HepG2 (cell line): ENCODE results near the gene NLRP12. TPM values are rescaled to one million over a fixed set of nuclear protein-coding genes. Genes with fewer than 3 reads are reported as not detected.

Experiments
- ARNT2 ChIP-seq: sonication (generic); formaldehyde crosslinking; IDR thresholded peaks from 2 replicates; pipeline ENCODE4 v1.8.0; 2022; ENCODE audit warnings: mild to moderate bottlenecking, low read depth, missing genetic modification reagents, moderate library complexity
- CREB1 ChIP-seq, 2 experiments: fragments of 450-650 bp in 1 of 2; IDR thresholded peaks; 2 replicates each; pipeline ENCODE4 v1.6.1; 2016 to 2017; ENCODE audit warnings: control low read depth in 1 of 2, mild to moderate bottlenecking in 1 of 2, missing compliant biosample characterization in 1 of 2, missing genetic modification characterization in 1 of 2
- ELF1 ChIP-seq: sonication (generic); formaldehyde crosslinking; IDR thresholded peaks from 2 replicates; pipeline ENCODE4 v1.4.0; 2020; ENCODE audit warnings: missing genetic modification reagents
- ETV5 ChIP-seq: IDR thresholded peaks from 2 replicates; pipeline ENCODE4 v1.6.1; 2018; ENCODE audit warnings: missing biosample characterization, missing genetic modification reagents, inconsistent platforms, borderline replicate concordance
- HDAC1 ChIP-seq: sonication (generic); formaldehyde crosslinking; IDR thresholded peaks from 2 replicates; pipeline ENCODE4 v1.5.1; 2020; ENCODE audit warnings: mild to moderate bottlenecking, missing genetic modification reagents
- HIVEP1 ChIP-seq: sonication (generic); formaldehyde crosslinking; IDR thresholded peaks from 2 replicates; pipeline ENCODE4 v1.4.0; 2020; ENCODE audit warnings: mild to moderate bottlenecking, missing genetic modification reagents
- KLF16 ChIP-seq, 2 experiments: sonication (generic) in 1 of 2; formaldehyde crosslinking in 1 of 2; IDR thresholded peaks; 2 replicates each; pipeline versions ENCODE4 v1.6.1 to v1.8.0; 2016 to 2023; ENCODE audit warnings: missing genetic modification reagents in 2 of 2, missing compliant biosample characterization in 1 of 2
- KLF9 ChIP-seq: IDR thresholded peaks from 2 replicates; pipeline ENCODE4 v1.6.1; 2016; ENCODE audit warnings: low read depth
- MAZ ChIP-seq, 2 experiments: sonication (generic) in 1 of 2; formaldehyde crosslinking in 1 of 2; IDR thresholded peaks; 2 replicates each; pipeline versions ENCODE4 v1.5.0 to v1.6.1; 2012 to 2020; ENCODE audit warnings: low read depth in 2 of 2, mild to moderate bottlenecking in 2 of 2, borderline replicate concordance in 1 of 2, improper control_type of control experiment in 1 of 2, low read length in 1 of 2, missing genetic modification reagents in 1 of 2, moderate library complexity in 1 of 2
- MED1 ChIP-seq: sonication (generic); formaldehyde crosslinking; IDR thresholded peaks from 2 replicates; pipeline ENCODE4 v1.4.0; 2020; ENCODE audit warnings: missing genetic modification reagents
- MXI1 ChIP-seq: IDR thresholded peaks from 3 replicates; pipeline ENCODE4 v1.6.1; 2012; ENCODE audit warnings: low read depth, low read length, inconsistent platforms, borderline replicate concordance
- REXO4 ChIP-seq: sonication (generic); formaldehyde crosslinking; IDR thresholded peaks from 2 replicates; pipeline ENCODE4 v1.8.0; 2022; ENCODE audit warnings: missing genetic modification reagents, mild to moderate bottlenecking, borderline replicate concordance
- RFX1 ChIP-seq: fragments of 450-650 bp; IDR thresholded peaks from 2 replicates; pipeline ENCODE4 v1.6.1; 2017
- SALL1 ChIP-seq: sonication (generic); formaldehyde crosslinking; IDR thresholded peaks from 2 replicates; pipeline ENCODE4 v1.8.0; 2022; ENCODE audit warnings: mild to moderate bottlenecking, missing genetic modification reagents
- SP1 ChIP-seq, 2 experiments: fragments of 450-650 bp in 1 of 2; sonication (generic) in 1 of 2; formaldehyde crosslinking in 1 of 2; IDR thresholded peaks; 2 replicates each; pipeline versions ENCODE4 v1.4.0 to v1.6.1; 2016 to 2020; ENCODE audit warnings: missing genetic modification reagents in 1 of 2
- SP5 ChIP-seq: IDR thresholded peaks from 2 replicates; pipeline ENCODE4 v1.6.1; 2016; ENCODE audit warnings: low read depth, borderline replicate concordance
- TAF1 ChIP-seq: sonication (generic); formaldehyde crosslinking; IDR thresholded peaks from 2 replicates; pipeline ENCODE4 v1.4.0; 2020; ENCODE audit warnings: missing genetic modification reagents
- TBX3 ChIP-seq: fragments of 450-650 bp; IDR thresholded peaks from 2 replicates; pipeline ENCODE4 v1.6.1; 2017; ENCODE audit warnings: antibody characterized with exemption, mild to moderate bottlenecking, inconsistent platforms, borderline replicate concordance
- THAP11 ChIP-seq: IDR thresholded peaks from 2 replicates; pipeline ENCODE4 v1.6.1; 2016; ENCODE audit warnings: missing biosample characterization, missing genetic modification reagents
- ZBTB38 ChIP-seq: sonication (generic); formaldehyde crosslinking; IDR thresholded peaks from 2 replicates; pipeline ENCODE4 v1.5.1; 2020; ENCODE audit warnings: mild to moderate bottlenecking, missing genetic modification reagents
- ZIK1 ChIP-seq: sonication (generic); formaldehyde crosslinking; IDR thresholded peaks from 2 replicates; pipeline ENCODE4 v1.5.0; 2020; ENCODE audit warnings: mild to moderate bottlenecking, low read depth, missing genetic modification reagents, borderline replicate concordance
- ZNF10 ChIP-seq: sonication (generic); formaldehyde crosslinking; IDR thresholded peaks from 2 replicates; pipeline ENCODE4 v1.4.0; 2020; ENCODE audit warnings: mild to moderate bottlenecking, low read depth, missing genetic modification reagents, borderline replicate concordance
- ZNF670 ChIP-seq: sonication (generic); formaldehyde crosslinking; IDR thresholded peaks from 2 replicates; pipeline ENCODE4 v1.8.0; 2022; ENCODE audit warnings: mild to moderate bottlenecking, missing genetic modification reagents, borderline replicate concordance
- ZNF788 ChIP-seq: sonication (generic); formaldehyde crosslinking; IDR thresholded peaks from 2 replicates; pipeline ENCODE4 v1.5.0; 2020; ENCODE audit warnings: mild to moderate bottlenecking, missing genetic modification reagents, borderline replicate concordance
- ZSCAN30 ChIP-seq: sonication (generic); formaldehyde crosslinking; IDR thresholded peaks from 2 replicates; pipeline ENCODE4 v1.5.0; 2020; ENCODE audit warnings: mild to moderate bottlenecking, missing genetic modification reagents
- polyA plus RNA-seq, 8 experiments: library from polyadenylated mRNA; depleted of rRNA in 3 of 8; stranded (reverse) in 7 of 8; unstranded in 1 of 8; fragments of >200 nt; fragmentation: Illumina TruSeq in 4 of 8; extraction: Trizol in 4 of 8; gene quantifications; 2 replicates each; pipeline versions ENCODE4 v1.2.1 to v1.2.3, GENCODE V29; 2011 to 2016; ENCODE audit warnings: low read depth in 4 of 8, missing spikeins in 1 of 8, mixed read lengths in 1 of 8; ENCODE audit not compliant: insufficient read depth in 1 of 8
- total RNA-seq, 5 experiments: library from RNA; depleted of rRNA; stranded (reverse); fragments of >200 nt; fragmentation: Illumina TruSeq; extraction: Trizol; gene quantifications; 2 replicates each; pipeline ENCODE4 v1.2.3, GENCODE V29; 2016; ENCODE audit warnings: low read depth in 1 of 5
- TF ChIP-seq, protein P1 (sequence below): sonication (generic); IDR thresholded peaks from 2 replicates; pipeline ENCODE4 v1.6.1; 2016; ENCODE audit warnings: low read depth, borderline replicate concordance
- TF ChIP-seq, protein P2 (sequence below): fragments of 450-650 bp; IDR thresholded peaks from 2 replicates; pipeline ENCODE4 v1.6.1; 2016

NLRP12 gene
- total and polyA plus RNA-seq, 2 of the 13 experiments (the other 11 are each of a cell fraction or from before 2014, with no cell fraction given) = 0.15 to 0.20 TPM

DNA sequence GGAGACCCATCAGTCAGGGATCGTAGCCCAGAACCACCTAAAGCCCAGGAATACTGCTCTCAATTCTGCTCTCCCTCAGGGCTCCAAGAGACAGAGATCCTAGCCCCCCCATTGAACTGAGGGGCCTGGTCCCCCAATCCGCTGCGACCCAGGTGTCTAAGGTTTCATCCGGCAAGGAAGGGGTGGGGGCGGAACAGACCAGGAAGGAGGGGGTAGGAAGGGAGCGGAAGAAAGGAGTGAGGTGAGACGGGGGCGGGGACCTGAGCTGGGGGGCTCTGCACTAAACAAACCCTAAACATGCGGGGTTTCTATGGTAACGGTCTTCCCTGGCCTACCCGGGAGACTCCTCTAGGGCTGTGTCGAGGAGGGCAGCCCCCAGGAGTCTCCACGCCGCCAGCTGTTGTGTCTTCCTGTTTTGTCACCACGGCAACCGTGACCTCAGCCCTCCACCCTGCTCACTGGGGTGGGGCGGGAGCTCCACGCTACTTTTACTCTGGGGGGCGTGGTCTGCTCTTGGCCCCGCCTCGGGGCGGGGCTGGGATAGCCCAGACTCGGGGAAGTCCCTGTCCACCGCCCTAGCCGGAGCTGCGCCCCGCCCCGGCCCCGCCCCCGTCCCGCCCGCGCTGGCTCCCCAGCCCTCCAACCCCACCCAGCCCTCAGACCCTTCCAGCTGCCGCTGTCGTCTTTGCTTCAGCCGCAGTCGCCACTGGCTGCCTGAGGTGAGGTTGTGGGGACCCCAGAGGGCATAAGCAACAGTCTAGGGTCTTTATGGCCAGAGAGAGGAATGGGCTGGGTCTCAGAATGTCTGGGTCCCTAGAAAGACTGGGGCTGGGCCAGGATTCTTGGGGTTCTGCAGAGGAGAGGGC lies 43.3 kb upstream of the NLRP12 start, which contains the start of gene MYADM (continued):
- TF ChIP-seq MXI1 (peak; percentile 96), REXO4 (CRISPR knock-in tag) (no peak), MED1 (CRISPR knock-in tag) (peak; percentile 86), ZNF788 (0 out of 2 replicates have a peak, but pooled peaks have one; percentile 40), CREB1 (IDR thresholded peaks at IDR 0.05) (peak; percentile 70), CREB1 (CRISPR knock-in tag; IDR thresholded peaks at IDR 0.05) (no peak), ZBTB38 (CRISPR knock-in tag) (peak; percentile 57), ZSCAN30 (CRISPR knock-in tag) (no peak), RFX1 (peak; percentile 96), SALL1 (peak; percentile 55), MAZ (IDR thresholded peaks at IDR 0.05; ENCODE audit: borderline replicate concordance, low read depth, low read length) (peak; percentile 99), MAZ (CRISPR knock-in tag; IDR thresholded peaks at IDR 0.05; ENCODE audit: low read depth) (peak; percentile 71; the same call in 1 of the 2 replicates), KLF16 (CRISPR knock-in tag; IDR thresholded peaks at IDR 0.05) (peak in 1 of 2 experiments; percentile 79; a peak in 2 of 4 replicates), ZNF10 (no peak), SP5 (peak; percentile 91), ARNT2 (CRISPR knock-in tag) (0 out of 2 replicates have a peak, but pooled peaks have one; percentile 18), ZIK1 (CRISPR knock-in tag) (no peak), ETV5 (CRISPR knock-in tag) (peak; percentile 95), THAP11 (peak; percentile 67), TAF1 (CRISPR knock-in tag) (peak; percentile 86), ZNF670 (CRISPR knock-in tag) (0 out of 2 replicates have a peak, but pooled peaks have one; percentile 32), HDAC1 (peak; percentile 88), TBX3 (peak; percentile 48; the same call in 1 of the 2 replicates), ELF1 (CRISPR knock-in tag) (peak; percentile 86), SP1 (IDR thresholded peaks at IDR 0.05) (no peak), SP1 (CRISPR knock-in tag; IDR thresholded peaks at IDR 0.05) (peak; percentile 92), HIVEP1 (peak; percentile 99), KLF9 (CRISPR knock-in tag) (peak; percentile 48; the same call in 1 of the 2 replicates)
- TF ChIP-seq, protein P1, sequence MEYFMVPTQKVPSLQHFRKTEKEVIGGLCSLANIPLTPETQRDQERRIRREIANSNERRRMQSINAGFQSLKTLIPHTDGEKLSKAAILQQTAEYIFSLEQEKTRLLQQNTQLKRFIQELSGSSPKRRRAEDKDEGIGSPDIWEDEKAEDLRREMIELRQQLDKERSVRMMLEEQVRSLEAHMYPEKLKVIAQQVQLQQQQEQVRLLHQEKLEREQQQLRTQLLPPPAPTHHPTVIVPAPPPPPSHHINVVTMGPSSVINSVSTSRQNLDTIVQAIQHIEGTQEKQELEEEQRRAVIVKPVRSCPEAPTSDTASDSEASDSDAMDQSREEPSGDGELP = peak; percentile 98
- TF ChIP-seq, protein P2, sequence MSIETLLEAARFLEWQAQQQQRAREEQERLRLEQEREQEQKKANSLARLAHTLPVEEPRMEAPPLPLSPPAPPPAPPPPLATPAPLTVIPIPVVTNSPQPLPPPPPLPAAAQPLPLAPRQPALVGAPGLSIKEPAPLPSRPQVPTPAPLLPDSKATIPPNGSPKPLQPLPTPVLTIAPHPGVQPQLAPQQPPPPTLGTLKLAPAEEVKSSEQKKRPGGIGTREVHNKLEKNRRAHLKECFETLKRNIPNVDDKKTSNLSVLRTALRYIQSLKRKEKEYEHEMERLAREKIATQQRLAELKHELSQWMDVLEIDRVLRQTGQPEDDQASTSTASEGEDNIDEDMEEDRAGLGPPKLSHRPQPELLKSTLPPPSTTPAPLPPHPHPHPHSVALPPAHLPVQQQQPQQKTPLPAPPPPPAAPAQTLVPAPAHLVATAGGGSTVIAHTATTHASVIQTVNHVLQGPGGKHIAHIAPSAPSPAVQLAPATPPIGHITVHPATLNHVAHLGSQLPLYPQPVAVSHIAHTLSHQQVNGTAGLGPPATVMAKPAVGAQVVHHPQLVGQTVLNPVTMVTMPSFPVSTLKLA = peak; percentile 69
